GM19468 (cell line): ENCODE data around the gene FNDC1.

ENCODE experiments used
- ATAC-seq: cut with Tn5 transposase; IDR thresholded peaks from one replicate; pipeline ENCODE4 v1.9.1; 2021; ENCODE audit warnings: mild to moderate bottlenecking, moderate library complexity, moderate number of reproducible peaks; ENCODE audit not compliant: unreplicated experiment; ENCODE audit errors: extremely low read depth

Gene FNDC1

GRCh38 chr6:159302594-159302992, 133.4 kb downstream of the FNDC1 start:
- ATAC-seq = no peak

- ATAC-seq = no peak
Measured at GRCh38 chr6:159303159-159303558, 134.0 kb downstream of the FNDC1 start.

- no peak for ATAC-seq
Measured at GRCh38 chr6:159303784-159304183, 134.6 kb downstream of the FNDC1 start.

GRCh38 chr6:159304641-159305040, 135.4 kb downstream of the FNDC1 start:
- no peak for ATAC-seq

GRCh38 chr6:159305159-159305558, 136.0 kb downstream of the FNDC1 start:
- ATAC-seq = no peak

- no peak for ATAC-seq
Measured at GRCh38 chr6:159305804-159306537, 136.8 kb downstream of the FNDC1 start.

- no peak for ATAC-seq
Measured at GRCh38 chr6:159307246-159307790, 138.1 kb downstream of the FNDC1 start.

GRCh38 chr6:159308198-159308597, 139.0 kb downstream of the FNDC1 start:
- ATAC-seq = no peak

- no peak for ATAC-seq
Measured at GRCh38 chr6:159309723-159310122, 140.5 kb downstream of the FNDC1 start.

GRCh38 chr6:159311618-159312017, 142.4 kb downstream of the FNDC1 start:
- ATAC-seq = no peak

GRCh38 chr6:159312206-159312605, 143.0 kb downstream of the FNDC1 start:
- ATAC-seq = no peak

- no peak for ATAC-seq
Measured at GRCh38 chr6:159313018-159313417, 143.8 kb downstream of the FNDC1 start.

GRCh38 chr6:159315562-159315961, 146.4 kb downstream of the FNDC1 start:
- no peak for ATAC-seq

- no peak for ATAC-seq
Measured at GRCh38 chr6:159317430-159317829, 148.2 kb downstream of the FNDC1 start.

- ATAC-seq = no peak
Measured at GRCh38 chr6:159321267-159321666, 152.1 kb downstream of the FNDC1 start.
